NCI-H526 (cell line): Measurements from ENCODE around the gene CD300LB.
"Not testable (repeated sequence)": the region's sequence is repeated elsewhere in the genome, so short reads cannot be mapped to it uniquely, and the experiment has no call there.

Source experiments
- DNase-seq, 2 experiments: peaks; one replicate each; lab custom pipeline; 2025; lab: John Stamatoyannopoulos, UW

Gene CD300LB

DNA sequence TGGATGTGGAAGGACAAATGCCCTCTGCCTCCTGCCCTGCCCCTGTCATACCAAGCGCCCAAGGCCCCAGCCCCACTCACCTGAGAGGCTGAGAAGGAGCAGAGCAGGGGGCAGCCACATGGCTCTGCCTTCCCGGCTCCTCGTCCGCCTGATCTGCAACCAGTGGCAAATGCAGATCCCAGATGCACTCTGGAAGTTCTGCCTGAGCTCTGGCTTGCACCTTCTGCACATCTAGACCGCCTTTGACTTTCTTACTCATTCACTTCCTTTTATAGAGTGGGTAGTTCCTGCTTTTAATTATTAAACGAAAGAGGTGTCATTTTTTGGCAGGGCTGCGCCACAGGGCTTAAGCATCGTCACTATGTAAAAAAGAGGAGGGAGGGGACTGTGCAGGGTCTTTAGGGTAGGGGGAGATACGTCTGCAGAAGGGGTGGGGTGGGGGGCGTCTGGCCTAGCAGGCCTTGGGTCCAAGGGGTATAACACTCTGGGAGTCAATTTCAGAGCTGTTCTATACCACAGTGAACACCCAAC lies at the start of gene CD300LB:
CD300LB (minus strand) TSS at position 245 of the 531 bp plus-strand sequence; CDS start at position 120, 125 bp downstream.
- no peak for DNase-seq

DNA sequence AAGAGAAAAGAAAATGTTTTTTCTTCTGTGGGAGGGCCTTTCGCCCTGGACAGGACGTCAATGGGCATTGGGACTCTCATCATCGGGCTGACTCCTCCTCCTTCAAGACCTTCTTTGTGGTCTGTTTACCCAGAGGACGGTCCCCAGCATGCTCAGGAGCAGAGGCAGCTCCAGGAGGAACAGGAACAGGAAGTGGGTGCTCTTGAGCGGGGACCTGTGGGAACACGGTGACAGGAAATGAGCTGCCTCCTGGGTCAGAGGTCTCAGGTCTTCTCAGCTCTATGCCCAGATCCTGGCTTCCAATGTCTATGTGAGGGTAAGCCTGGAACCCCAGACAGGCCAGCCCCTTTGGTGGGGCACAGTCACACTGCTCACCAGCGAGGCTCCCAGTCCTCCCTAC lies 48.6 kb upstream of the CD300LB start:
- no peak for DNase-seq

DNA sequence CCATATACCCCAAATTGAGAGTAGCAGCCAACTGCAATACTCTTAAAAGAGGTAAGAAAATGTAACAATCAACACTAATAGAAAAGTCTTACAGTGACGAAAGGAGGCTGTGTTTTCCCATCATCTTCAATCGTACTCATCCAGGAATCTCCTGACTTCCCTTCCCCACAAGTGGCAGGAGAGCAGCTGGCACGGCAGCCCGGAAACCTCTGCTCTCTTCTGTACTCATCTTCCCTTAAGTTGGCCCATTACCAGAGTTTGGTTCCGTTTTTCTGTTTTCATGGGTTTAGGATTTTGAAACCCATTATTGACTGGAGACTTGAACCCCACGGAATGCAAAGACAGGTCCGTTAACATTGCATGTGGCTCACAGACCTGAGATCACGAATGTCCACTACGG lies 47.7 kb upstream of the CD300LB start:
- no peak for DNase-seq

DNA sequence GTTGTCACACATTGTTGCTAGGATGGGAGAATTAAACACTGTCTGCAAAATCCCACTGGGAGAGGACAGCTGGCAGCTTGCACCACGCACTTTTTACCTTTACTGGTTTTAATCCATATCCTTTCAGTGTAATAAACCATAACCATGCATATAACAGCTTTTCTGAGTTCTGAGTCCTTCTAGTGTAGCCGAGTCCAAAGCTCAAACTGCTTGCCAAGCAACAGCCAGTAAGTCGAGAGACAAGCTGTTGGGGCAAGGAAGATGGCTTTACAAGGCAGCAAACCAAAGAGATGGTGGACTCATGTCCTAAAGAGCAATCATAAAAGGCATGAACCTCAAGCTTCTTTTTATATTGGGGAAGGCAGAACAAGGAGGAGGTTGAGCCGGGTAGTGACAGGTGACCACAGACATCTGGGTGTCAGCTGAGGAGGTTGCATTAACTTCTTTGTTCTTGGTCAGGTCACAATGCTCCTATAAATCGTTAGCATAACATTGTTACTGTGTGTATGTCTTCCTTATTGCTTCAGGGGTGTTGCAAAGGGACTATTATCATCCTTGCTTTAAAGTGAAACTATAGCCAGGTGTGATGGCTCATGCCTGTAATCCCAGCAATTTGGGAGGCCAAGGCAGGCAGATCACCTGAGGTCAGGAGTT lies 43.3 kb upstream of the CD300LB start:
- DNase-seq = no peak

DNA sequence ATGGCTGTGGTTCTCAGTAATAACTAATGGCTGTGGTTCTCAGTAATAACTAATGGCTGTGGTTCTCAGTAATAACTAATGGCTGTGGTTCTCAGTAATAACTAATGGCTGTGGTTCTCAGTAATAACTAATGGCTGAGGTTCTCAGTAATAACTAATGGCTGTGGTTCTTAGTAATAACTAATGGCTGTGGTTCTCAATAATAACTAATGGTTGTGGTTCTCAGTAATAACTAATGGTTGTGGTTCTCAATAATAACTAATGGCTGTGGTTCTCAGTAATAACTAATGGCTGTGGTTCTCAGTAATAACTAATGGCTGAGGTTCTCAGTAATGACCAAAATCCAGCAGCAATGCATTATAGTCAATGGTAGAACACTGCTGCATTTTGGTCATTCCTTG lies 42.4 kb upstream of the CD300LB start:
- not testable (repeated sequence) for DNase-seq

DNA sequence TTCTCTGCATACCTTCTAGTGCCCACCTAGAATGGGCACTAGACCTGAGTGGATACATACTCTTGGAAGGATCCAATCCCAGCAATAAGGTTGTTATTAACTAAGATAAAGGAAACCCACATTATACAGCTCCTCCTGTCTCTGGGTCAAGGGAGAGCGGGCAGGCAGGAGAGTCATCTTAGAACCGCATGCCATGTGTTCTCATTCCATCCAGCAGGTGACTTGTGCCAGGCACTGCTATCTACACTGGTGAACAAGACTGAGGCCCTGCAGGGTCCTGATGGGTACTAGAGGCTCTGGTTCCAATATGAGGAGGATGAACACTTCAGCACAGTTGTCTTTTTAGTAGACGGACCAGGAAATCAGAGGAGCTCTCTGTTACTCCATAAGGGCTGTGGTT lies 41.9 kb upstream of the CD300LB start:
- no peak for DNase-seq

DNA sequence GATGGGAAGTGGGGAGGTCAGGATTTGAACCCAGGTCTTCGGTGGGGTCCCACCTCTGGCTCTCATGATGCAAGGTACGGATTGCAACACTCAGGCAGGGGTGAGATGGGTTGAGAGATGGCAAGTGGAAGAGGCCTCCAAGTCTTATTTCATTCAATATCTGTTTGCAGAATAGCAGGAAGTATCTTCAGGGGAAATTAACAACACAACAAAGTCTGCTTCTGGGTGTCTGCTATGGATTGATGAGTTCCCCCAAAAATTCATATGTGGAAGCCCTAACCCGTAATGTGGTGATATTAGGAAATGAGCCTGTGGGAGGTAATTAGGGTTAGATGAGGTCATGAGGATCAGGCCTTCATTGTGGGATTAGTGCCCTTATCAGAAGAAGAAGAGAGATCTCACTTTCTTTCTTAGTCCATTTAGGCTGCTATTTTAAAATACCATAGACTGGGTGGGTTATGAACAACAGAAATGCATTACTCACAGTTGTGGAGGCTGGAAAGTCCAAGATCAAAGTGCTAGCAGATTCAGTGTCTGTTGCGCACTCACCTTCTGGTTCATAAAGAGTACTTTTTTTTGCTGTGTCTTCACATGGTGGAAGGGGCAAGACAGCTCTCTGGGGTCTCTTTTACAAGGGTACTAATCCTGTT lies 40.5 kb upstream of the CD300LB start:
- no peak for DNase-seq

DNA sequence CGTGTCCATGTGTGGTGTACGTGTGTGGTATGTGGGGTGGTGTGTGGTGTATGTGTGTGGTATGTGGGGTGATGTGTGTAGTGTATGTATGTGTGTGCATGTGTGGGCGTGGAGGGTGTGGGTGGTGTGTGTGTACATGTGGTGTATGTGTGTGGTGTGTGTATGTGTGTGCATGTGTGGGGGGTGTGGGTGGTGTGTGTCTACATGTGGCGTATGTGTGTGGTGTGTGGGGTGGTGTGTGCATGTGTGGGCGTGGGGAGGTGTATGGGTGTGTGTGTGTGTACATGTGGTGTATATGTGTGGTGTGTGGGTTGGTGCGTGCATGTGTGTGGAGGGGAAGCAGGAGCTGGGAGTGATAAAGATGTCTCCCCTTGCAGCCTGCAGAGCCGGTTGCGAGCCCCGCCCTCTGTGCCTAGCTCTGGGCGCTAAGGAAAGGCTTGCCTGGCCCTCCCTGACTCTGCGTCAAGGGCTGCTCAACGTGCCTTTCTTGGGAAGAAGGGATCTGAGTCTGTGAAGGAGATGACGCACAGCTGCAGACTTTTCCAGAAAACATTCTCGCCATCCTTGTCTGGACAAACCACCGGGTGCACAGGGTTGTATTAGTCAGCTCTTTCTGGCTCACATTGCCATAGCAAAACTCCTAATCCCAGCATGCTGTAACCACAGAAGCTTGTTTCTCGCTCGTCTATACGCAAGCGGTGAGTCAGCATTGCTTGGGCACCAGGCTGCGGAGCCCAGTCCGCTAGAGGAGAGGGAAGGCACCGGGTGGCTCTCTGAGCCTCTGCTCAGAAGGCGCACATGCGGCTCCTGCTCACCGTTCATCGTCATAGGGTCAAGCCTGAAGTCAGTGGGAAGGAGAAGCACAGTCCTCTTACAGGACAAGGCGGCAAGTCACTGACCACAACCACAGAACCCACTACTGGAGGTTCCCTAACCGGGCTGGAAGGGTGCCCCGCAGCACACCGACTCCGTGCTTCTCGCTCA lies 38.0 kb upstream of the CD300LB start:
- no peak for DNase-seq

DNA sequence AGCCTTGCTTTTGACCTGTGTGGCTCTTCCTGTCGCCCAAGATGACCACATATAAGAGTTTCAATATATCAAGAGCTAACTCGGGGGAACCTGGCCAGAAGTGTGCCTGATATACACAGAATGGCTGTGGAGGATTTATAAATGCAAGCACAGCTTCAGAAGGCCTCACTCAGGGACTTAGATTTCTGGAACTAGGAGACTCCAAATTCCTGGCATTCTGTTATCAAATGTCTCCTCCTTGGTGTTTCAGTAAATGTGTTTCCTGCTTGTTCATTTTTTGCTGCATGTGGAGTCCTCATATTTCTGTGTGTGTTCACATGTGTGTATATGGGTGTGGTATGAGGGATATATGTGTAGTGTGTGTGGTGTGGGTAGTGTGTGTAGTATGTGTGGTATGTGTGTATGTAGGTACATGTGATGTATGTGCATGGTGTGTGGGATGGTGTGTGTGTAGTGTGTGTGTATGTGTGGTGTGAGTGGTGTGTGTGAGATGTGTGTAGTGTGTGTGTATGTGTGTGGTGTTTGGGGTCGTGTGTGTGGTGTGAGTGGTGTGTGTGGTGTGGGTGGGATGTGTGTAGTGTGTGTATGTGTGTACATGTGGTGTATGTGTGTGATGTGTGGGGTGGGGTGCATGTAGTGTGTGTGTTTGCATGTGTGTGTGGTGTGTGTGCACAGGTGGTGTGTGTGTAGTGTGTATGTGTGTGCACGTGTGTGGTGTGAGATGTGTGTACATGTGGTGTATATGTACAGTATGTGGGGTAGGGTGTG lies 37.0 kb upstream of the CD300LB start:
- no peak for DNase-seq

DNA sequence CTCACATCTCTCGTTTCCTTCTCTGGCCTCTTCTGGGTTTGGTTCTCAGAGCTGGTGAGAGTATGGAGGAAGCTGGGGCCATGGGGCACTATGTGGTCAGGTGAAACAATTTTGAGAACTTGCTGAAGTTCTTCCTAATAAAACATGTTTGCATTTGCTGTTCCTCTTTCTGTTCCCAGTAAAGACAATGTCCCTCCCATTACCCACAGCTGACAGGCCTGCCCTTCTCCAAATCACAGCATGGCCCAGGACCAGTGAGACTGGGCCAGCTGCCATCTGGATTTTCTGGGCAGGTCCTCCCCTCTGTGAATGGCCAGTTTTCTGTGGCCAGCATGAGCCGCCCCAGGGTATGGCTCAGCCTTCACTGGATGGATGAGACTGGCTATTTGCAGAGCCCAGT lies 36.1 kb upstream of the CD300LB start, which contains the start of gene CD300H:
CD300H (minus strand) TSS at position 113 of the 400 bp plus-strand sequence.
- no peak for DNase-seq

DNA sequence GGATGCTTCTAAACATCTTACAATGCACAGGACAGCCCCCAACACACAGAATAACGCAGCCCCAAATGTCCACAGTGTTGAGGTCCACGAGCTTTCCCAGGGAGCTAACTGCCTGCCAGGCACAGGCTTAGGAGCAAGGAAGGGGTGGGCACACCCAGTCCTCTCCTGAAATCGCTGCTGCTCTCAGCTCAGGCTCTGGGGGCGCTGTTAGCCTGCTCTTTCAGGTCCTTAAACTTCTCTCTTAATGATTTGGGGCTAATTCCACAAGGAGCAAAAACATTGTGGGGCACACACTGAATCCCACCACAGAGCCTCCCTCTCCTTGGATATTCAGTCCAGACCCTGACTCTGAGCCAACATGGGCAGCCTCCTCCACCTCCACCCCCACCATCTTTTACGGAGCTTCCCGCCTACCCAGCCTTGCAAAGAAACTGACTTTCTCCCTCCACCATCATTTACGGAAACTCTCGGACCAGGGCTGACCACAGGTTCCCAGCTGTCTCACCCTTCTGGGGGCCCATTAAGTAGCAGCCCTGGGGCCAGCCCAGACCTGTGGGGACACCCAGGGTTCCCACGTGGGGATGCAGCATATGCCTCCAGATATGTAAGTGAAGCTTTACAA lies 35.0 kb upstream of the CD300LB start:
- peak in 1 of 2 experiments; percentile 61 for DNase-seq

DNA sequence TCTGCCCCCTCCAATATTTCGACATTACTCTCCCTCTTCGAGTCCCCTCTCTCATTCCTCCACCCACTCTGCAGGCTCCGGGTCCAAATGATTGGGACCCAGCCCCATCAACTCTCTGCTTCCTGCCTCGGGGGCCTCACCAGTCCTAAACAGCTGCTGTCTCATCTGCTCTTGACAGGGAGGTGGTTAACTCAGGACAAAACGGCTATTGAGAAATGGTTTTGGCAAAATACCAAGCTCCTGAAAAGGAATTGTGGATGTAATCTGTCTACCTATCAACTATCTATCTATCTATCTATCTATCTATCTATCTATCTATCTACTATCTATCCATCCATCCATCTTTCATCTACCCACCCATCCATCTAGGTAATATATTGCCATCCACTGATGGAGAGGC lies 33.9 kb upstream of the CD300LB start:
- DNase-seq = no peak

DNA sequence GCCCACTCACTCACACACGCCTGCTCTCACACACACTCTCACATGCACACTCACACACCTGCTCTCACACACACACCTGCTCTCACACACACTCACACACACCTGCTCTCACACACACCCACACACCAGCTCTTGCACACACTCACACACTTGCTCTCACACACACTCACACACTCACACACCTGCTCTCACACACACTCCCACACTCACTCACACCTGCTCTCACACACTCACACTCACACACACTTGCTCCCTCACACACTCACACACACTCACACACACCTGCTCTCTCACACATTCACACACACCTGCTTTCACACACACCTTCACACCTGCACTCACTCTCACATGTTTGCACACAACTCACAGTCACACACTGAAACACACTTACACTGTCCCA lies 32.1 kb upstream of the CD300LB start:
- no peak for DNase-seq

DNA sequence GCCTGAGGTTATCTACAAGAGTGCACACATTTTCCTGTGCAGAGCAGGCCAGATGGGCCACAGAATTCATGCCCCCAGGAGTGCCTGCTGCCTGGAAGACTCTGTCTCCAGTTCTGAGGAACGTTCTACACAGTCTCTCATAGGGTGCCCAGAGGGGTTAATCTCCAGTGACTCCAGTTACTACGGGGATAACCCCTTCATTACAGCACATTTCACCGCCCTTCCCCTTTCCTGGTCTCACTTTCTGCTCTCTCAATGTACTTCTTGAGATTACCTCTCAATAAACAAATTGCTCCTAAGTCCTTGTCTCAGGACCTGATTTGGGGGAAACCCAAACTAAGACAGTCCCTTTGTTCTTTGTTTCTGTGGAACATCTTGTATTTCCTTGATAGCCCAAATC lies 30.3 kb upstream of the CD300LB start:
- DNase-seq = no peak

DNA sequence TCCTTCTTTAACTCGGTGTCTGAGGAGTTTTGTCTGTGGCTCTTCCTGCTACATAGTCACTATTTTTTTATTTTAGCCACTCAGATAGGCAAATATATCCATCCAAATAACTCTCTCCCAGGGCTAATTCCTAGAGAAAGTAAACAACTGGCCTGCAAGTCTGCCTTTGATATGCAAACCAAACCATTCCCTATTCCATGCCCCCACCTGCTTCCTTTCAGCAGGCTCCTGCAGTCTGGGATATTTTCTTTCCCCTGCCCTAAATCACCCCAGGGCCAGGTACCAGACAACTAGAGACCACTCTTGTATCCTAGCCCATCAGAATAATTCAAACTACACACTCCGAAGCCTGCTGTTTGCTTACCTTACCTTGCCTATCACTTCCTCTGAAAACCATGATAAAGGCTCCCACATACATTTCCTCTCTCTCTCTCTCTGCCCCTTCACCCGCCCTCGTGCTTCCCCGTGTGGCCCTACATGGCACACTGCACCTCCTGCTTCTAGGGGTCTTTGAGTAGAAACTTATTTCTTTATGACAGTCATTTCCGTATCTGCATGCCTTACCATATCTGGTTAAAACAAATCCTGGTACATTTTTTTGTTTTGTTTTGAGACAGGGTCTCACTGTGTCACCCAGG lies 27.7 kb upstream of the CD300LB start:
- peak; percentile 78 to 89 for DNase-seq

DNA sequence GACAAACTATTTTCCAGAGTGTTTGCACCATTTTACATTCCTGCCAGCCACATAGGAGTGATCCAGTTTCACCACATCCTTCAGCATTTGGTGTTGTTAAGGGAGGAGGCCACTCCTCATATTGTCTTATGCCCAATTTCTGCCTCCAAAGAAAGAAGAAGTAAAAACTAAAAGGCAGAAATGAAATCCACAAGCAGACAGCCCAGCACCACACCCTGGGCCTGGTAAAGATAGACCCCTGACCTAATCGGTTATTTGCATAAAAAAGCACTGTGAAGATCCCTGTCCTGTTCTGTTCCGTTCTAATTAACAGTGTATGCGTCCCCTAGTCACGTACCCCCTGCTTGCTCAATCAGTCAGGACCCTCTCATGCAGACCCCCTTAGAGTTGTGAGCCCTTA lies 27.1 kb upstream of the CD300LB start:
- not testable (repeated sequence) for DNase-seq

DNA sequence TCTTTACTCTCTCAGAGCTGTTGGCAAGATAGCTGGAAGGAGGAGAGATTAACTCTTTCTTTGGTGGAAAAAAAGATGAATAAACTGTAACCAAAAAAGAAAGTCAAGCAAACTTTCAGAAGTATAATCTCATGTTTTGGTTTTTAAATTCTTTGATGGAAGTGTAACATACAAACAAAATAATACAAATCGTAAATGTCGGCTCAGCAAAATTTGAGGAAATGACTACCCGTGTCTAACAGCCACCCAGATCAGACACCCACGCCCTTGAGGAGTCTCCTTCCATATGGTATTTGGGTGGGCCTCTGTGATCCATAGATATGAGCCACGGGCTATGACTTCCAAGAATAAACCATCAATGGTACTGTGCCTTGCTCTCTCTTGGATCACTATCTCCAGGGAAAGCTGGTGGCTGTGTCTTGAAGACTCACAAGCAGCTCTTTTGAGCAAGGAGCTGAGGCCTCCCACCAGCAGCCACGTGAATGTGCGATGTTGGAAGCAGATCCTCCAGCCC lies 24.2 kb upstream of the CD300LB start:
- no peak for DNase-seq

DNA sequence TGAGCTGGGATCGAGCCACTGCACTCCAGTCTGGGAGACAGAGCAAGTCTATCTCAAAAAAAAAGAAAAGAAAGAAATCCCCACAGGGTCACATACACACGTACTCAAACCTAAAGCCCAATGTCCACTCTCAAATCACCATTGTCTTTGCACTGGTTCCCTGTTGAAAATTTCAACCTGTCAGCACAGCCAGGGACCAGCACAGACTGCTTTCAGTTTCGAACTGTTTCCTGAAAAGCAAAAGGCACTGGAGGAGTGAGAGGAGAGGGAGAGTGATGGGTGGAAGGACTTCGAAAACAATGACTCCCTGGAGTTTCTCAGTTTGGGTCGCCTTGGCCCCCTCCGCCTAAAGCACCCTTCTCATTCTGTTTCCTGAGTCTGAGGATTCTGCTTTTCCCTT lies 23.6 kb upstream of the CD300LB start:
- no peak for DNase-seq

DNA sequence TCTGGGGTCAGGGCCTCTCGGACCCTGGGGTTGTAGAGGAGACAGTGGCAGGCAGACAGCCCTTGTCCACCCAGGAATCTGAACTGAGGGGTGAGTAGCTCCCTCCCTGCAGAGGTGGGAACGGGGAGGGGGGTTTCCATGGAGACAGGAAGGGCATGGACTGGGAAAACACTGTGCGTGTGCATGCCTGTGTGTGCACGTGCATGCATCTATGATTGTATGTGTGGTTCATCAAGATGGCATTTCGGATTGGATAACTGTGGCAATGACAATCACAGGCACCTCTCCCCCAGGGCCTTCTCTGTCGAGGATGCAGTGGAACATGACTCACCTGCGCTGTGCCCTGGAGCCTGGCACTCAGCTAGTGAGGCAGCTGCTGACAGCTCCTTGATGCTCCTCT lies 20.8 kb upstream of the CD300LB start:
- DNase-seq = no peak

DNA sequence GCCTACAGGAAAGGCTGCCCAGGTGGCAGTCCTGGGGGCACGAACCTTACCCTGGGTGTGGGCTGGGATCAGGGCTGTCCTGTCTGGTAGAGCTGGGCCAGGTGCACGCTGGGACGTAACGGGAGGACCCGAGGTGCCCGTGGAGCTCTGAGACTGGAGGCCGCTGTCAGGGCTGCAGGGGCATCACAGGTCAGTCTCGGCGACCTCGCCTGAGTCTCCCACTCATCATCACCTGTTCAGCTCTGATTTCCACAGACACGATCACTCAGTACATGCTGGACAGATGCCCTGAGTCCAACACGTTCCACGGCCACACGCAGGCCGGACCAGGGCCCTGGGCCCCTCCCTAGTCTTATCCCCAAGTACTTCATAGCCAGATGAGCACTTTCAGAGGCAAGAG lies 19.3 kb upstream of the CD300LB start:
- DNase-seq = no peak
